ENCODE measurements around the gene SIRT2.

- no peak for TF ChIP-seq CTCF (IDR thresholded peaks at IDR 0.05)
- TF ChIP-seq POLR2A (IDR thresholded peaks at IDR 0.05), result no peak
These were observed 38.0 kb downstream of the SIRT2 start for GRCh38 chr19:38861368-38861767.
